Subcutaneous abdominal adipose tissue (tissue), 5 donors: ENCODE data around the gene LENEP.
"Not testable (repeated sequence)": the region's sequence is repeated elsewhere in the genome, so short reads cannot be mapped to it uniquely, and the experiment has no call there.

ENCODE experiments used
- H3K27ac ChIP-seq: one replicate; pipeline ENCODE4 v1.7.0; 2013; ENCODE audit warnings: low read depth, mild to moderate bottlenecking, inconsistent platforms, low read length, moderate library complexity
- H3K27me3 ChIP-seq, 5 donors: one replicate each; pipeline ENCODE4 v1.7.0; 2013; ENCODE audit warnings: low read length in 5 of 5, inconsistent platforms in 1 of 5; ENCODE audit not compliant: control insufficient read depth in 5 of 5, insufficient read depth in 4 of 5
- H3K36me3 ChIP-seq, 5 donors: one replicate each; pipeline ENCODE4 v1.7.0; 2013; ENCODE audit warnings: low read length in 5 of 5; ENCODE audit not compliant: control insufficient read depth in 5 of 5, insufficient read depth in 5 of 5
- H3K4me1 ChIP-seq, 5 donors: one replicate each; pipeline ENCODE4 v1.7.0; 2013; ENCODE audit warnings: low read length in 5 of 5, mild to moderate bottlenecking in 3 of 5, moderate library complexity in 1 of 5; ENCODE audit not compliant: control insufficient read depth in 5 of 5, insufficient read depth in 5 of 5
- H3K4me3 ChIP-seq, 5 donors: one replicate each; pipeline ENCODE4 v1.7.0; 2013; ENCODE audit warnings: low read length in 5 of 5, low read depth in 1 of 5
- H3K9ac ChIP-seq, 5 donors: one replicate each; pipeline ENCODE4 v1.7.0; 2013; ENCODE audit warnings: low read length in 5 of 5, mild to moderate bottlenecking in 4 of 5, moderate library complexity in 3 of 5
- H3K9me3 ChIP-seq, 5 donors: one replicate each; pipeline ENCODE4 v1.7.0; 2013; ENCODE audit warnings: low read length in 5 of 5; ENCODE audit not compliant: control insufficient read depth in 5 of 5
- donor health status: healthy.
- donor health status: healthy.
- donor health status: healthy.
- donor health status: healthy.
- donor health status: healthy.

LENEP gene

DNA sequence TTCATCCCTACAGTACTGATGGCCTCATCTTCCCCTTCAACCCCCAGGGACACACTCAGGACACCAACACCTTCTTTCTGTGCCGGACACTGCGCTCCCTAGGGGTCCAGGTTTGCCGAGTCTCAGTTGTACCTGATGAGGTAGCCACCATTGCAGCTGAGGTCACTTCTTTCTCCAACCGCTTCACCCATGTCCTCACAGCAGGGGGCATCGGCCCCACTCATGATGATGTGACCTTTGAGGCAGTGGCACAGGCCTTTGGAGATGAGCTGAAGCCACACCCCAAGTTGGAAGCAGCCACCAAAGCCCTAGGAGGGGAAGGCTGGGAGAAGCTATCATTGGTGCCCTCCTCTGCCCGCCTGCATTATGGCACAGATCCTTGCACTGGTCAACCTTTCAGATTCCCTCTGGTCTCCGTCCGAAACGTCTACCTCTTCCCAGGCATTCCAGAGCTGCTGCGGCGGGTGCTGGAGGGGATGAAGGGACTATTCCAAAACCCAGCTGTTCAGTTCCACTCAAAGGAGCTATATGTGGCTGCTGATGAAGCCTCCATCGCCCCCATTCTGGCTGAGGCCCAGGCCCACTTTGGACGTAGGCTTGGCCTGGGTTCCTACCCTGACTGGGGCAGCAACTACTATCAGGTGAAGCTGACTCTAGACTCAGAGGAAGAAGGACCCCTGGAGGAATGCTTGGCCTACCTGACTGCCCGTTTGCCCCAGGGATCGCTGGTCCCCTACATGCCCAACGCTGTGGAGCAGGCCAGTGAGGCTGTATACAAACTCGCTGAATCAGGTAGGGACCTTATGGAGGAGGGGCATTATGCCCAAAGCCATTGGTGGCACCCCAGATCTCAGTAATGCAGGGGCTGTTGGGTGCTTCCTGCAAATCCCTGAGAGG, 5.1 kb upstream of the LENEP start:
- H3K9ac ChIP-seq, result no peak overlapping the region

DNA sequence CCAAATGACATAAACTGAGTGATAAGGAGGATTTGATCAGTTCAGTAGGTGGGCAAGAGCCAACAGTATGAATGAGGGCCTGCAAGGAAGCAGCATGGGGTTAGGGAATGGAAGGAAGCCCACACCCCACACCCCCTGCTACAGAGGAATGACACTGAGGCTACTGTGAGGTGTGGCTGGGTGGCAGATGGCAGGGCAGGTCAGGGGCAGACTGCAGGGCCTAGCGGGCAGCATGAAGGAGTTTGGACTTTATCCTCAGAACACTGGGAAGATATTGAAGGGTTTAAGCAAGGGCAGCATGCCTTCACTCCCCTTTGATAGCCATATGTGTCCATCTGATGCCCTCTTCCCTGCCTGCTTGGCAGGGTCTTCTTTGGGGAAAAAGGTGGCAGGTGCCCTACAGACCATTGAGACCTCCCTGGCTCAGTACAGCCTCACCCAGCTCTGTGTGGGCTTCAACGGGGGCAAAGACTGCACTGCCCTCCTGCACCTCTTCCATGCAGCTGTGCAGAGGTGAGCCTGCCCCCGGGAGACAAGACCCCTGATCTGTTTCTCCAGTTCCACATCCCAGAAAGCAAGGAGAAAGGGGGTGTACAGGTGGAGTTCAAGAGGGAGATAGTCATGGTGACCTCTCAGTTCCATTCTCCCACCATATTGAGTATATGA, 4.1 kb upstream of the LENEP start:
- no peak overlapping the region for H3K4me3 ChIP-seq
- peaks cover 0 to 49% (median 26%) of the 10 kb centered on the region in 5 donors for H3K4me1 ChIP-seq
- no peaks in the 10 kb centered on the region for H3K27me3 ChIP-seq
- peak overlapping the region; percentile 80 for H3K27ac ChIP-seq
- no peak overlapping the region for H3K9ac ChIP-seq
- peaks cover 0 to 47% (median 33%) of the 10 kb centered on the region in 5 donors for H3K36me3 ChIP-seq
- H3K9me3 ChIP-seq, result no peaks in the 10 kb centered on the region

More for the DNA sequence above, 5.1 kb upstream of the LENEP start:
- peak overlapping the region; percentile 80 for H3K27ac ChIP-seq
- H3K27me3 ChIP-seq, result no peaks in the 10 kb centered on the region
- peaks cover 2 to 59% (median 36%) of the 10 kb centered on the region in 5 donors for H3K4me1 ChIP-seq
- no peaks in the 10 kb centered on the region for H3K9me3 ChIP-seq
- no peak overlapping the region for H3K4me3 ChIP-seq
- peaks cover 0 to 47% (median 33%) of the 10 kb centered on the region in 5 donors for H3K36me3 ChIP-seq

DNA sequence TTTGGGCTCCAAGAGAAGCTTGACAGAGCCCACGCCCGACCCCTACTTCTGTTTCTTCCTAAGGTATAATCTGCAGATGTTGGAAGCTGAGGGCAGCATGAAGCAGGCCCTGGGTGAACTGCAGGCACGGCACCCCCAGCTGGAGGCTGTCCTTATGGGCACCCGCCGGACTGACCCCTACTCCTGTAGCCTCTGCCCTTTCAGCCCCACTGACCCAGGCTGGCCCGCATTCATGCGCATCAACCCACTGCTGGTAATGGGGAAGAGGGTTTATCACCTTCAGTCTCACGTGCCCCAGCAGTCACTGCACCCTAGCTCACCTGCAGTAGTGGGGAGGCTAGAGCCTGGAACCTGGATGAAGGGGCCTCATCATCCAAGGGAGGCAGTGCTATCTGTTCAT, 3.1 kb upstream of the LENEP start:
- no peaks in the 10 kb centered on the region for H3K9me3 ChIP-seq
- no peaks in the 10 kb centered on the region for H3K27me3 ChIP-seq
- peaks cover 0 to 47% (median 33%) of the 10 kb centered on the region in 5 donors for H3K36me3 ChIP-seq
- no peak overlapping the region for H3K4me3 ChIP-seq
- H3K9ac ChIP-seq, result no peak overlapping the region
- H3K4me1 ChIP-seq, result peaks cover 0 to 41% (median 19%) of the 10 kb centered on the region in 5 donors
- H3K27ac ChIP-seq, result no peak overlapping the region

DNA sequence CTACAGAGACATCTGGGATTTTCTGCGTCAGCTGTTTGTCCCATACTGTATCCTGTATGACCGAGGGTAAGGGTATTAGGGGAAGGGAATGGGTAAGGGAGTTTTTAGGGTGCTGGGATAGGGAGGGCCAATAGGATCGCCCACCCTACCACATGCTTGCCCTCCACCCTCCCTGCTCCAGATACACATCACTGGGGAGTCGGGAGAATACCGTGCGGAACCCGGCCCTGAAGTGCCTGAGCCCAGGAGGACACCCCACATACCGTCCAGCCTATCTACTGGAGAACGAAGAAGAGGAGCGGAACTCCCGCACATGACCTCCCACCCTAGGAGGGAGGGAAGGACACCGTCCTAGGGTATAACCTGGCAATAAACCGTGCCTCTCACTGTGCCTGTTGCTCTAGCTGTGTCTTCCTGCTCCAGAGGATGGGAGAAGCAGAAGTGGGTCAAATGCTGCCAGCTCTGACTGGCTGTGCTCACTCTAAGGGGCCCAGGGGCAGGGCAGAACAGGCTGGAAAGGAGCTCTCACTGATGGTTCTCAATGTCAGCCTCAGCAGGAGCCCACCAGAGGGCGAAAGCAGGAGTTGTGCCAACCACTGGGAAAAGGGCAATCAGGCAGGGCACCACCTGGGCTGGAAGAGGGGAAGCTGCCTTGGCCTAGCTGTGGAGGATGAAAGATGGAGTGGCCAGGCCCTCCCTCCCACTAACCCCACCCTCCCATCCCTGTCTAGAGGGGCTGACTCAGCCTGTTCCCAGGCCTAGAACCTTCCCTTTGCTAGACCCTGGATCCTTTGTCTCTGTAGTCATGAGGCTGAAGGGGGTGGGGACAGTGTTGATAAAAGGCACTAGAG, 440 bp upstream of the LENEP start:
- H3K36me3 ChIP-seq, result peaks cover 0 to 38% (median 29%) of the 10 kb centered on the region in 5 donors
- H3K27me3 ChIP-seq, result no peaks in the 10 kb centered on the region
- H3K9ac ChIP-seq, result no peak overlapping the region
- H3K27ac ChIP-seq, result peak overlapping the region; percentile 57
- peaks cover 0 to 31% (median 12%) of the 10 kb centered on the region in 5 donors for H3K4me1 ChIP-seq
- no peaks in the 10 kb centered on the region for H3K9me3 ChIP-seq
- no peak overlapping the region for H3K4me3 ChIP-seq

DNA sequence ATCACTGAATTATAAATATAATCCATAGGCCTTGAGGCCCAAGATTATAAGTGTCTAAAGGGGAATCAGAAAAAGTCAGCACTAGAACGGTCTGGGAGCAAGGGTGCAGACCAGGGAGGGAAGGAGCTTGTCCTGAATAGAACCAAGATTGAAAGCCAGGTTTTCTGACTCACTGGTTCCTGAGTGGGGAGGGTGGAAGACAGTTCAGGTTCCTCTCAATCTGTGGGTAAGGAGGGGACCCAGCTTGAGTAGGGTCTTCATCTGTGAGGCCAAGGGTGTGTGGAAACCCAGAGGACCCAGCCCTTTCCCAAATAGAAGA, 842 bp downstream of the LENEP start:
- H3K4me1 ChIP-seq, result peaks cover 2 to 29% (median 15%) of the 10 kb centered on the region in 5 donors
- peaks cover 0 to 25% (median 17%) of the 10 kb centered on the region in 5 donors for H3K36me3 ChIP-seq
- no peaks in the 10 kb centered on the region for H3K27me3 ChIP-seq
- H3K9me3 ChIP-seq, result no peaks in the 10 kb centered on the region
- peak overlapping the region in 2 of 5 donors; percentile 25 to 33 for H3K9ac ChIP-seq
- peak overlapping the region; percentile 78 for H3K27ac ChIP-seq
- no peak overlapping the region for H3K4me3 ChIP-seq

DNA sequence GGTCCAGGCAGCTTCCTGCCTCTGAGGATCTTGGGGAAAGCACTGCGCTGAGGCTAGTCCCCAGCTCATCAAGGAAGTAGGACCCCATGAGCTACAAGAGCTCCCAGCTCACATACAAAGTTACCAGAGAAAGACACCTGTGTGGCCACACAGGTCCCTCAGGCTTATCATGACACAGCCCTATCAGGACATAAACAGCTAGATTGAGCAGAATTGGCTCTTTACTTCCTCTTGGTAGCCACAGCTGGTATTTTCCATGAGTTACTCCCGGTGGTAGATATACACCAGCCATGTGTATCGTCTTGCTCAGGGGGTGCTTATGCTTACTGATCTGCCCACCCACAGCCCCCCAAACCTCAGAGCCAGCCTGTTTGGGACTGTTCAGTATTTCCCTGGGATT, 1.2 kb downstream of the LENEP start:
- no peaks in the 10 kb centered on the region for H3K27me3 ChIP-seq
- peaks cover 0 to 22% (median 14%) of the 10 kb centered on the region in 5 donors for H3K36me3 ChIP-seq
- H3K4me1 ChIP-seq, result peaks cover 2 to 30% (median 18%) of the 10 kb centered on the region in 5 donors
- H3K27ac ChIP-seq, result peak overlapping the region; percentile 78
- H3K9ac ChIP-seq, result peak overlapping the region in 2 of 5 donors; percentile 25 to 33
- H3K4me3 ChIP-seq, result no peak overlapping the region
- no peaks in the 10 kb centered on the region for H3K9me3 ChIP-seq

DNA sequence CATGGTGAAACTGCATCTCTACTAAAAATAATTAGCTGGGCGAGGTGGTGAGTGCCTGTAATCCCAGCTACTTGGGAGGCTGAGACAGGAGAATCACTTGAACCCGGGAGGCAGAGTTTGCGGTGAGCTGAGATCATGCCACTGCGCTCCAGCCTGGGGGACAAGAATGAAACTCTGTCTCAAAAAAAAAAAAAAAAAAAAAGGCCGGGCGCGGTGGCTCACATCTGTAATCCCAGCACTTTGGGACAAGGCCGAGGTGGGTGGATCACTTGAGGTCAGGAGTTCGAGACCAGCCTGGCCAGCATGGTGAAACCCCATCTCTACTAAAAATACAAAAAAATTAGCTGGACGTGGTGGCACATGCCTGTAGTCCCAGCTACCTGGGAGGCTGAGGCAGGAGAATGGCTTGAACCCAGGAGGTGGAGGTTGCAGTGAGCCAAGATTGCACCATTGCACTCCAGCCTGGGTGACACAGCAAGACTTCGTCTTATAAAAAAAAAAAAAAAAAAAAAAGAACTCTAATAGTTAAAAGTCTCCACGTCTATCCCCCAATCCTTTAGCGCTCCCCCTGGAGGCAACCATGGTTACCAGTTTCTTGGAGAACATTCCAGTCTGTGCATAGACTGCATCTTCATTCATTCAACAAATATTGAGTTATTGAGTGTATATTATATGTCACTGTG, 2.1 kb downstream of the LENEP start:
- not testable (repeated sequence) for H3K9ac ChIP-seq, H3K27me3 ChIP-seq, H3K9me3 ChIP-seq, H3K4me3 ChIP-seq
- peaks cover 2 to 38% (median 25%) of the 10 kb centered on the region in 5 donors for H3K4me1 ChIP-seq
- H3K36me3 ChIP-seq, result peaks cover 0 to 13% (median 7%) of the 10 kb centered on the region in 5 donors
- peak overlapping the region; percentile 84 for H3K27ac ChIP-seq

DNA sequence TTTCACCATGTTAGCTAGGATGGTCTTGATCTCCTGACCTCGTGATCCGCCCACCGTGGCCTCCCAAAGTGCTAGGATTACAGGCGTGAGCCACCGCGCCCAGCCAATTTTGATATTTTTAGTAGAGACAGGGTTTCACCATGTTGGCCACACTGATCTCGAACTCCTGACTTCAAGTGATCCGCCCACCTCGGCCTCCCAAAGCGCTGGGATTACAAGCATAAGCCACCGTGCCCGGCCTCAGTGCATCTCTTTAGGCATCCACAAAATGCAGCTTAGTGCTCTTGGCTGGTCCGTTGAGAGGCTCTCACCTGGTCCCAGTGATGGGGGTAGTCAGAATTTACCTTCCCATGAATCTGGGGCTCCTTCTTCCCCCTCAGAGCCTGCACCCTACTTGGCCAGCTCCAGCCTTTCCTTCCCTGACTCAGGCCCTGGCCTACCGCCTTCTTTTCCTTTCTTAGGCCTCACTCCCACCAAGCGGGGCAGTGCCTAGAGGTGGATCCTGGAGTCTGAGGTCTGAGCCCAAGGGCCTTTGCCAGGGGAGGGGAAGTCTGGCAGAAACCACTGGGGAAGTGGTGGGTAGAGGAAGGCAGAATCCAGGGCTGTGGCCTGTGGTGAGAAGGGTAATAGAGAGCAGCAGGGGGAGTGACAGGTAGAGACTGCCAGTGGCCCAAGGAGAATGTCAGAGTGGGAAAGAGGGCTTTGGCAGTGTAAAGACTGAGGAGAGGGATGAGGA, 3.7 kb downstream of the LENEP start:
- H3K4me3 ChIP-seq, result no peak overlapping the region
- peak overlapping the region; percentile 66 for H3K27ac ChIP-seq
- no peaks in the 10 kb centered on the region for H3K9me3 ChIP-seq
- H3K4me1 ChIP-seq, result peaks cover 2 to 47% (median 30%) of the 10 kb centered on the region in 5 donors
- H3K9ac ChIP-seq, result peak overlapping the region in 1 of 5 donors; percentile 47
- H3K27me3 ChIP-seq, result no peaks in the 10 kb centered on the region
- H3K36me3 ChIP-seq, result peaks cover 0 to 9% (median 4%) of the 10 kb centered on the region in 5 donors
